NCI-H460 (cell line): ENCODE data around the gene TBCEL. TPM values are rescaled to one million over a fixed set of nuclear protein-coding genes. Genes with fewer than 3 reads are reported as not detected.

Experiments
- DNase-seq: peaks from one replicate; pipeline ENCODE4 v3.0.0-alpha.2; 2016; ENCODE audit warnings: low read depth; ENCODE audit errors: extremely low read depth
- total RNA-seq: library from RNA; depleted of rRNA; stranded (reverse); fragments of >200 nt; shearing (Covaris generic); gene quantifications from 2 replicates; pipeline ENCODE4 v1.2.3, GENCODE V29; 2014; rRNA removed

The TBCEL gene
- total RNA-seq, 1 experiment from 2014 or later, result 9.4 TPM

DNA sequence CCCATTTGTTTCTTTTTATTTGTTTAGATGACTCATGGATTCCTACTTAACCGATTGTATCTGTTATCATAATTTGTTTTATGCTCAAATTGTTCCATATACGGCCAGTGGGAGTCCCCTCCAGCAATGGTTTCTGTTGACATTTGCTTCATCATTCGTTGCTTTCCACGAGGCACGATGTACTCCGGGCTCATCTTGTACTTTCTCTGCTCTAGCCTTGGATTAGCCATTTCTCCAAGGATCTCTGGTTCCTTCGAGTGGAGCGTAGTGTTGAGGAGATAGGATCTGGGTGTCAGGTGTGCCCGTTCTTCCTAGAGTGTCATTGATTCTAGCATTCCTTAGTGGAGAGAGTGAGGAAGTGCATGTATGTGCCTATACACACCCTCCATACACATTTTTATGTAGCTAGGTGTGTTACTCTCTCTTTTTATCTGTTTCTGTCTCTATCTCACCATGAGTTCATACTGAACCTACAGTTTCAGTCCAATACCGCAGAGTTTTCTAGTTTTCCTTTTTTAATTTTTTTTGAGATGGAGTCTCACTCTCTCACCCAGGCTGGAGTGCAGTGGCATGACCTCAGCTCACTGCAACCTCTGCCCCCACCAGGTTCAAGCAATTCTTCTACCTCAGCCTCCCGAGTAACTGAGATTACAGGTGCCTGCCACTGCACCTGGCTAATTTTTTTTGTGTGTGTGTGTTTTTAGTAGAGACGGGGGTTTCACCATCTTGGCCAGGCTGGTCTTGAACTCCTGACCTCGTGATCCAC lies 108.5 kb downstream of the TBCEL start:
- no peak for DNase-seq

DNA sequence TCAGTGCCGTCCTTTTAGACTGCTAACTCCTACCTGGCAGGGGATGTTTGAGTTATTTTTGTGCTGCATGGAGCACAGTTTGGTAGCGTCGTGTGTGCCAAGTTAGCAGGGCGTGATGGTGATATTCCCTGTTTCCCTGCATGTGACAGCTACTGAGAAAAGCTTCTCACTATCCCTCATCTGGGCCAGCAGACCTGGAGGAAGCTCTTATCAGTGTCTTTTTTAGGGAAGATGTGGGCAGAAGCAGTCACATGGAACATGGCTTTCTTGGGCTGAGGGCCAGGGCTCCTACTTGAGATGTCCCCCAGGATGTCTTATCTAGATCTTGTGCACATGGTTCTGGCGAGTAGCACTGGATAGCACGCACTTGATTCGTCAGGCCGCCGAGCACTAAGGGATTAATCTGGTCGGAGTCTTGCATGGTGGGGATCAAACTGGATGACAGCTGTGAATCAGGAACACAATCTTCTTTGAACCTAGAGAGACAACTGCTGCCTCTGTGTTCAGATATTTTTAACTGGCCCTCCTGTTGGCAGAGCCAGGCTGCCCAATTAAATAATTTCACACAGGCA lies 110.9 kb downstream of the TBCEL start:
- no peak for DNase-seq

DNA sequence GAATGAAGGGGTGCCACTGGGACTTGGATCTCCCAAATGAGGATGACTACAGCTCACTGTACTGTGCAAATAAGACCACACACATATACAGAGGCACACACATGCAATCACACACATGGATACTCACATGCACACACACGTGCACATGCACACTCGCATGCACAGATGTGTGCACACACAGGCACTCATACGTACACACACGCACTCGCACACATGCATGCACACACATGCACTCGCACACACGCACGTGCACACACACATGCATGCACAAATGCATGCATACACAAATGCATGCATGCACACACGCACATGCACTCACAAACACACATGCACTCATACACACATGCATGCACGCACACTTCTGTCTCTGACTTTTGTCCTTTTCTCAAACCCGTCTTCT lies 113.1 kb downstream of the TBCEL start:
- DNase-seq, result no peak

DNA sequence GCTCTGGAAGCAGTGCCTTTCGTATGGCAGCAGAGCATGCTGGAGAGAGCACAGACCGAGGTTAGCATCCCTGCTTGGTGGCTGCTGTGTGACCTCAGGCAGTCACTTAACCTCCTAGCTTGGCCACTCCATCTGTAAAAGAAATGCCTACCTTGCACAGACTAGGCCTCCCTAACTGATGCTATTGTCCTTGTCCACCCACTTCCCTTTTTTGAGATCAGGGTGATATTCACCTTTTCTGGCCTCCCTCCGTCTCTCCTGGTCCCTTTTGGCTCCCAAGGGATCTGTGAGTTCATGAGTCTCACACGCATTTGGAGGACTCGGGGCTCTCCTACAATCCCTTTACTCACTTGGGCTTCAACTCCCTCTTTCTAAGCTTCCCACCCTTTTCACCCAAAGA lies 114.4 kb downstream of the TBCEL start:
- no peak for DNase-seq

DNA sequence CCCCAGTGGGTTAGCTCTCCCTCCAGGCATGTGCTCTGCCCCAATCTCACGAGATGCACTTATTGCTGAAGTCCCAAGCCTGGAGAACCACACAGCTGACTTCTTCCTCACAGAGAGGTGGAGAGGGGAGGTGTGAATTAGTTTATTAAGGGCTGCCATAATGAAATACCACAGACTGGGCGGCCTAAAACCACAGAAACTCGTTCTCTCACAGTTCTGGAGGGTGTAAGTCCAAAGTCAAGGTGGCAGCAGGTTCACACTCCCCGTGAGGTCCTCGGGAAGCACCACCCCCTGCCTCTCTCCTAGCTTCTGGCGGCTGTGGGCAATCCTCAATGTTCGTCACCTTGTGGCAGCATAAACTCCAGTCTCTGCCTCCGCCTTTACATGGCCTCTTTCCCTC lies 116.5 kb downstream of the TBCEL start:
- DNase-seq, result no peak

Other genes with a start within 250 kb of the TBCEL start
- not detected in 2 replicates for gene TECTA, start 77.1 kb downstream of the TBCEL start, total RNA-seq